SK-N-SH treated with all-trans-retinoic acid at 6 μM for 48 hours (cell line): ENCODE measurements around the gene PCDHGA1.
"Not testable (repeated sequence)": the region's sequence is repeated elsewhere in the genome, so short reads cannot be mapped to it uniquely, and the experiment has no call there.

Experiments
- ISL1 ChIP-seq: fragments of 250-450 bp; sonication (Bioruptor Pico); IDR thresholded peaks from 2 replicates; pipeline ENCODE4 v2.1.2; 2022; ENCODE audit warnings: mild to moderate bottlenecking, moderate library complexity
- PATZ1 ChIP-seq: fragments of 250-450 bp; sonication (Bioruptor Pico); IDR thresholded peaks from 2 replicates; pipeline ENCODE4 v1.8.0; 2020; ENCODE audit warnings: mild to moderate bottlenecking, moderate library complexity, borderline replicate concordance
- SNAI2 ChIP-seq: fragments of 250-450 bp; sonication (Bioruptor Pico); IDR thresholded peaks from 2 replicates; pipeline ENCODE4 v1.5.0; 2020; ENCODE audit warnings: mild to moderate bottlenecking, moderate library complexity
- ZFP30 ChIP-seq: fragments of 450-650 bp; formaldehyde crosslinking; IDR thresholded peaks from 2 replicates; pipeline ENCODE4 v1.5.0; 2022; ENCODE audit warnings: mild to moderate bottlenecking, moderate library complexity
- ZNF70 ChIP-seq: fragments of 450-650 bp; formaldehyde crosslinking; IDR thresholded peaks from 2 replicates; pipeline ENCODE4 v1.5.0; 2020; ENCODE audit warnings: mild to moderate bottlenecking, moderate library complexity
- ZNF8 ChIP-seq: fragments of 450-650 bp; formaldehyde crosslinking; IDR thresholded peaks from 2 replicates; pipeline ENCODE4 v1.5.0; 2020; ENCODE audit warnings: mild to moderate bottlenecking, moderate library complexity

GRCh38 chr5:141414548-141415274 is 84.4 kb downstream of the PCDHGA1 start:
- TF ChIP-seq SNAI2 (CRISPR knock-in tag); PATZ1 (CRISPR knock-in tag); ZNF70; ISL1 (CRISPR knock-in tag); ZNF8 (CRISPR knock-in tag); ZFP30: not testable (repeated sequence)
